Caco-2 (cell line): ENCODE measurements around the gene NSUN3. TPM values are rescaled to one million over a fixed set of nuclear protein-coding genes. Genes with fewer than 3 reads are reported as not detected.

ENCODE experiments used
- BruUV-seq: library from RNA; stranded (reverse); fragments of 400-500 nt; replicated peaks from 2 replicates; lab custom pipeline; 2021; lab: Mats Ljungman, UMichigan
- CTCF ChIA-PET: fragments of 300-600 bp; sonication (Branson Sonifier 250); formaldehyde crosslinking; loops from one replicate; lab custom pipeline; 2022; ENCODE audit warnings: antibody characterized with exemption; lab: Charles Lee
- POLR2A ChIA-PET: fragments of 300-600 bp; sonication (Branson Sonifier 250); formaldehyde crosslinking; loops from one replicate; lab custom pipeline; 2022; ENCODE audit warnings: antibody characterized with exemption; lab: Charles Lee
- DNase-seq, 2 experiments: peaks; one replicate each; pipeline versions ENCODE4 v3.0.0 to v3.0.0-alpha.2; 2020 to 2022
- H3K27me3 ChIP-seq: replicated peaks from 2 replicates; pipeline ENCODE4 v1.6.0; 2011; ENCODE audit warnings: low read length; ENCODE audit not compliant: control insufficient read depth, insufficient read depth
- H3K36me3 ChIP-seq: 2 replicates; pipeline ENCODE4 v1.5.1; 2011; ENCODE audit warnings: low read length; ENCODE audit not compliant: control insufficient read depth, insufficient read depth
- H3K4me1 ChIP-seq: fragments of 250-450 bp; sonication (Bioruptor Pico); 2 replicates; pipeline ENCODE4 v1.5.1; 2020; ENCODE audit warnings: mild to moderate bottlenecking
- H3K4me3 ChIP-seq: 2 replicates; pipeline ENCODE4 v1.5.1; 2011; ENCODE audit warnings: low read depth, mild to moderate bottlenecking, control low read depth, low read length
- H3K9me3 ChIP-seq: fragments of 250-450 bp; sonication (Bioruptor Pico); 2 replicates; pipeline ENCODE4 v1.5.1; 2020; ENCODE audit warnings: mild to moderate bottlenecking, moderate library complexity
- H3K27ac Mint-ChIP-seq: one replicate; pipeline ENCODE4 v1.8.0; 2022; ENCODE audit warnings: mixed read lengths; ENCODE audit not compliant: unreplicated experiment
- H3K27me3 Mint-ChIP-seq: one replicate; pipeline ENCODE4 v1.8.0; 2022; ENCODE audit warnings: mixed read lengths; ENCODE audit not compliant: insufficient read depth, unreplicated experiment
- H3K36me3 Mint-ChIP-seq: one replicate; pipeline ENCODE4 v1.8.0; 2022; ENCODE audit warnings: mild to moderate bottlenecking, mixed read lengths; ENCODE audit not compliant: insufficient read depth, unreplicated experiment
- H3K4me1 Mint-ChIP-seq: one replicate; pipeline ENCODE4 v1.8.0; 2022; ENCODE audit warnings: low read depth, mixed read lengths; ENCODE audit not compliant: unreplicated experiment
- H3K4me3 Mint-ChIP-seq: one replicate; pipeline ENCODE4 v1.8.0; 2022; ENCODE audit warnings: mild to moderate bottlenecking, moderate library complexity, mixed read lengths; ENCODE audit not compliant: unreplicated experiment
- H3K9me3 Mint-ChIP-seq: one replicate; pipeline ENCODE4 v1.8.0; 2022; ENCODE audit warnings: mixed read lengths; ENCODE audit not compliant: unreplicated experiment
- intact Hi-C: fragments of 100-400 bp; cut with micrococcal nuclease; formaldehyde crosslinking; loops from one replicate; pipeline ENCODE4 v1.10.0; 2022; ENCODE audit not compliant: unreplicated experiment
- total RNA-seq: library from RNA; stranded (reverse); gene quantifications from 2 replicates; pipeline ENCODE4 v1.2.3, GENCODE V29; 2022
- TF ChIP-seq, protein P1 (sequence below), 2 experiments: fragments of 200-600 bp in 1 of 2; IDR thresholded peaks; 1 replicate in 1 of 2; 2 replicates in 1 of 2; pipeline versions ENCODE4 v1.5.1 to v1.8.0; 2011 to 2022; ENCODE audit warnings: antibody characterized with exemption in 1 of 2, control low read depth in 1 of 2, inconsistent platforms in 1 of 2, low read depth in 1 of 2, low read length in 1 of 2, mild to moderate bottlenecking in 1 of 2, moderate library complexity in 1 of 2; ENCODE audit not compliant: insufficient read depth in 1 of 2, severe bottlenecking in 1 of 2, unreplicated experiment in 1 of 2

The NSUN3 gene
- total RNA-seq, 1 experiment from 2014 or later: 7.1 TPM

GRCh38 chr3:94110854-94111253 lies 48.0 kb downstream of the NSUN3 start:
- Mint-ChIP-seq H3K27me3 (no peaks in the 10 kb centered on the region), H3K4me1 (no peaks in the 10 kb centered on the region), H3K27ac (no peak overlapping the region), H3K9me3 (no peaks in the 10 kb centered on the region), H3K36me3 (no peaks in the 10 kb centered on the region), H3K4me3 (no peak overlapping the region)
- Histone ChIP-seq H3K4me1 (no peaks in the 10 kb centered on the region), H3K9me3 (no peaks in the 10 kb centered on the region), H3K27me3 (no peaks in the 10 kb centered on the region), H3K4me3 (no peak overlapping the region), H3K36me3 (no peaks in the 10 kb centered on the region; the same call in 1 of the 2 replicates)
- POLR2A ChIA-PET: no interaction called here
- no peak for DNase-seq
- intact Hi-C loops: loop anchor here (1.0 kb wide), 1 partner anchor 139 kb away; no protein-coding TSS in a partner anchor
- CTCF ChIA-PET: no interaction called here
- TF ChIP-seq, protein P1, sequence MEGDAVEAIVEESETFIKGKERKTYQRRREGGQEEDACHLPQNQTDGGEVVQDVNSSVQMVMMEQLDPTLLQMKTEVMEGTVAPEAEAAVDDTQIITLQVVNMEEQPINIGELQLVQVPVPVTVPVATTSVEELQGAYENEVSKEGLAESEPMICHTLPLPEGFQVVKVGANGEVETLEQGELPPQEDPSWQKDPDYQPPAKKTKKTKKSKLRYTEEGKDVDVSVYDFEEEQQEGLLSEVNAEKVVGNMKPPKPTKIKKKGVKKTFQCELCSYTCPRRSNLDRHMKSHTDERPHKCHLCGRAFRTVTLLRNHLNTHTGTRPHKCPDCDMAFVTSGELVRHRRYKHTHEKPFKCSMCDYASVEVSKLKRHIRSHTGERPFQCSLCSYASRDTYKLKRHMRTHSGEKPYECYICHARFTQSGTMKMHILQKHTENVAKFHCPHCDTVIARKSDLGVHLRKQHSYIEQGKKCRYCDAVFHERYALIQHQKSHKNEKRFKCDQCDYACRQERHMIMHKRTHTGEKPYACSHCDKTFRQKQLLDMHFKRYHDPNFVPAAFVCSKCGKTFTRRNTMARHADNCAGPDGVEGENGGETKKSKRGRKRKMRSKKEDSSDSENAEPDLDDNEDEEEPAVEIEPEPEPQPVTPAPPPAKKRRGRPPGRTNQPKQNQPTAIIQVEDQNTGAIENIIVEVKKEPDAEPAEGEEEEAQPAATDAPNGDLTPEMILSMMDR (IDR thresholded peaks at IDR 0.05; ENCODE audit: insufficient read depth in 1 of 2, low read depth in 1 of 2, low read length in 1 of 2, severe bottlenecking in 1 of 2, unreplicated experiment in 1 of 2): no peak
- BruUV-seq: no TSS peak

- intact Hi-C loops: loop anchor here (1.0 to 5.0 kb wide), 3 partner anchors 118 to 408 kb away; no protein-coding TSS in a partner anchor
- no TSS peak for BruUV-seq
- ChIA-PET POLR2A (no interaction called here), CTCF (no interaction called here)
- TF ChIP-seq, protein P1 (IDR thresholded peaks at IDR 0.05; ENCODE audit: insufficient read depth in 1 of 2, low read depth in 1 of 2, low read length in 1 of 2, severe bottlenecking in 1 of 2, unreplicated experiment in 1 of 2): no peak
- DNase-seq: no peak
- H3K27me3 Mint-ChIP-seq: no peaks in the 10 kb centered on the region
- Histone ChIP-seq H3K36me3 (no peaks in the 10 kb centered on the region; the same call in 1 of the 2 replicates), H3K4me3 (no peak overlapping the region), H3K9me3 (no peaks in the 10 kb centered on the region), H3K27me3 (no peaks in the 10 kb centered on the region), H3K4me1 (no peaks in the 10 kb centered on the region)
- no peaks in the 10 kb centered on the region for H3K9me3 Mint-ChIP-seq
- H3K36me3 Mint-ChIP-seq: no peaks in the 10 kb centered on the region
- H3K4me3 Mint-ChIP-seq: no peak overlapping the region
- H3K27ac Mint-ChIP-seq: no peak overlapping the region
- no peaks in the 10 kb centered on the region for H3K4me1 Mint-ChIP-seq
Observed at GRCh38 chr3:94114666-94115065, 51.8 kb downstream of the NSUN3 start.

DNA sequence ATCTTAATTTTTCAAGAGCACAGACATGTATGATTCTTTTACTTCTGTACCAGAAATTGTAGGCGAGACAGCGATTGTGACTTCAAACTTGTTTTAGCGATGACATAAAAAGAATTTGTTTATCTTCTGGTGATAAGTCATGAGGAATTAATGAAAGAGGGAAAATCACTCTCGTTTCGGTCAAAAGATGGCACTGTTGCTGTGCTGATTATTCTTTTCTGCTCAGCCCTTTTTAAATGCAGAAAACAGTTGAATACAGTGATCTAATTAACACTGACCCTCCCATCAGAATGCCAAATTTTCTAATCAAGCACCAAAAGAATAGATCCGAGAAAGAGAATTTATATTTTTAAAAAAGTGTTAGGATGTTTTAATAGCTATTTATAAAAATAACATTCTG lies 52.6 kb downstream of the NSUN3 start:
- H3K9me3 ChIP-seq: no peaks in the 10 kb centered on the region
- BruUV-seq: no TSS peak
- no peak overlapping the region for H3K27ac Mint-ChIP-seq

More for the DNA sequence above, 52.6 kb downstream of the NSUN3 start:
- ChIA-PET CTCF (no interaction called here), POLR2A (no interaction called here)
- Mint-ChIP-seq H3K27me3 (no peaks in the 10 kb centered on the region), H3K4me1 (no peaks in the 10 kb centered on the region), H3K9me3 (no peaks in the 10 kb centered on the region), H3K4me3 (no peak overlapping the region), H3K36me3 (no peaks in the 10 kb centered on the region)
- Histone ChIP-seq H3K4me3 (no peak overlapping the region), H3K36me3 (no peaks in the 10 kb centered on the region), H3K27me3 (no peaks in the 10 kb centered on the region), H3K4me1 (no peaks in the 10 kb centered on the region)
- peak in 1 of 2 experiments; percentile 21 for DNase-seq
- intact Hi-C loops: loop anchor here (1.0 to 5.0 kb wide), 3 partner anchors 117 to 407 kb away; no protein-coding TSS in a partner anchor
- TF ChIP-seq, protein P1 (IDR thresholded peaks at IDR 0.05; ENCODE audit: insufficient read depth in 1 of 2, low read depth in 1 of 2, low read length in 1 of 2, severe bottlenecking in 1 of 2, unreplicated experiment in 1 of 2): peak in 1 of 2 experiments; percentile 45
